ENCODE results near the gene PAQR8. TPM values are rescaled to one million over a fixed set of nuclear protein-coding genes. Genes with fewer than 3 reads are reported as not detected.

PAQR8 gene
- total and polyA plus RNA-seq, 8 donors: 4.0 to 46.1 (median 15.7) TPM

GRCh38 chr6:52331793-52332457 is 30.0 kb upstream of the PAQR8 start:
- peak in 1 of 2 donors; percentile 43 for DNase-seq
- Histone ChIP-seq H3K9me3 (no peaks in the 10 kb centered on the region), H3K4me3 (no peak overlapping the region), H3K27ac (peak overlapping the region; percentile 11 to 83 (median 78)), H3K27me3 (no peaks in the 10 kb centered on the region), H3K4me1 (peaks cover 12 to 69% (median 39%) of the 10 kb centered on the region in 4 donors), H3K36me3 (no peaks in the 10 kb centered on the region)
- WGBS, 5 donors: 84 to 92% (median 89%) methylated on average over 4 of the region's 4 CpGs
- intact Hi-C loops (cut with DNase I; ENCODE audit: low total_unique reads): no loop called here
- TF ChIP-seq EP300 (IDR thresholded peaks at IDR 0.05) (no peak), CTCF (IDR thresholded peaks at IDR 0.05) (no peak), POLR2AphosphoS5 (IDR thresholded peaks at IDR 0.05) (no peak), POLR2A (IDR thresholded peaks at IDR 0.05) (no peak)

- H3K36me3 ChIP-seq: no peaks in the 10 kb centered on the region
- peaks cover 12 to 60% (median 30%) of the 10 kb centered on the region in 4 donors for H3K4me1 ChIP-seq
- H3K9me3 ChIP-seq: no peaks in the 10 kb centered on the region
- intact Hi-C loops (cut with DNase I; ENCODE audit: low total_unique reads): no loop called here
- H3K27me3 ChIP-seq: no peaks in the 10 kb centered on the region
- TF ChIP-seq POLR2AphosphoS5 (IDR thresholded peaks at IDR 0.05) (peak in 1 of 3 donors; percentile 29), EP300 (IDR thresholded peaks at IDR 0.05) (no peak), POLR2A (IDR thresholded peaks at IDR 0.05) (no peak), CTCF (IDR thresholded peaks at IDR 0.05) (no peak)
- 15 to 44% (median 17%) methylated on average over 1 of the region's 1 CpG for WGBS, 5 donors
- H3K4me3 ChIP-seq: no peak overlapping the region
- peak overlapping the region; percentile 32 to 83 (median 62) for H3K27ac ChIP-seq
- DNase-seq: peak in 1 of 2 donors; percentile 66
Measured at GRCh38 chr6:52333840-52334200, 28.1 kb upstream of the PAQR8 start.

- Histone ChIP-seq H3K9me3 (no peaks in the 10 kb centered on the region), H3K4me3 (no peak overlapping the region), H3K4me1 (peaks cover 7 to 46% (median 18%) of the 10 kb centered on the region in 4 donors), H3K27ac (peak overlapping the region; percentile 17 to 83 (median 37)), H3K27me3 (no peaks in the 10 kb centered on the region), H3K36me3 (no peaks in the 10 kb centered on the region)
- DNase-seq: peak in 1 of 2 donors; percentile 33
- TF ChIP-seq CTCF (IDR thresholded peaks at IDR 0.05) (no peak), POLR2AphosphoS5 (IDR thresholded peaks at IDR 0.05) (peak in 2 of 3 donors; percentile 33 to 41)
- intact Hi-C loops (cut with DNase I; ENCODE audit: low total_unique reads): no loop called here
Measured at GRCh38 chr6:52335576-52335975, 26.4 kb upstream of the PAQR8 start.

- Histone ChIP-seq H3K36me3 (no peaks in the 10 kb centered on the region), H3K27me3 (no peaks in the 10 kb centered on the region), H3K4me3 (no peak overlapping the region), H3K9me3 (no peaks in the 10 kb centered on the region), H3K27ac (peak overlapping the region in 1 of 5 donors; percentile 35), H3K4me1 (peaks cover 7 to 42% (median 15%) of the 10 kb centered on the region in 4 donors)
- WGBS, 5 donors: 94 to 98% (median 96%) methylated on average over 6 of the region's 6 CpGs
- intact Hi-C loops (cut with DNase I; ENCODE audit: low total_unique reads): no loop called here
- TF ChIP-seq POLR2AphosphoS5 (IDR thresholded peaks at IDR 0.05) (no peak), CTCF (IDR thresholded peaks at IDR 0.05) (no peak), POLR2A (IDR thresholded peaks at IDR 0.05) (no peak), EP300 (IDR thresholded peaks at IDR 0.05) (no peak)
- no peak for DNase-seq
Measured at GRCh38 chr6:52336919-52337561, 24.9 kb upstream of the PAQR8 start.
